DND-41 (cell line): ENCODE data around the gene ACBD4.

ENCODE experiments used
- ATAC-seq: fragments of 200-7000 bp; cut with Tn5 transposase; 3 replicates; pipeline ENCODE4 v1.9.1; 2021; ENCODE audit warnings: low read depth; ENCODE audit not compliant: insufficient read depth
- DNase-seq: peaks from one replicate; pipeline ENCODE4 v3.0.0-alpha.2; 2020
- H2AFZ ChIP-seq: 2 replicates; pipeline ENCODE4 v1.6.0; 2012; ENCODE audit warnings: low read depth, low read length
- H3K27ac ChIP-seq: 2 replicates; pipeline ENCODE4 v1.5.1; 2012; ENCODE audit warnings: low read length, inconsistent platforms
- H3K27me3 ChIP-seq: fragments of 200-600 bp; sonication (generic); 2 replicates; pipeline ENCODE4 v1.6.0; 2012; ENCODE audit warnings: low read length, mild to moderate bottlenecking, inconsistent platforms; ENCODE audit not compliant: insufficient read depth, poor library complexity
- H3K36me3 ChIP-seq: 2 replicates; pipeline ENCODE4 v1.5.1; 2012; ENCODE audit warnings: low read length, inconsistent platforms; ENCODE audit not compliant: insufficient read depth
- H3K4me1 ChIP-seq: 2 replicates; pipeline ENCODE4 v1.5.1; 2012; ENCODE audit warnings: mild to moderate bottlenecking, low read length; ENCODE audit not compliant: insufficient read depth
- H3K4me2 ChIP-seq: 2 replicates; pipeline ENCODE4 v1.6.0; 2012; ENCODE audit warnings: mild to moderate bottlenecking, moderate library complexity, low read length, inconsistent platforms; ENCODE audit not compliant: insufficient read depth
- H3K4me3 ChIP-seq, 2 experiments: fragments of 200-600 bp in 1 of 2; shearing (Covaris generic) in 1 of 2; 2 replicates each; pipeline ENCODE4 v1.5.1; 2012 to 2016; ENCODE audit warnings: inconsistent platforms in 2 of 2, low read length in 2 of 2, mild to moderate bottlenecking in 2 of 2, low read depth in 1 of 2, moderate library complexity in 1 of 2
- H3K79me2 ChIP-seq: 2 replicates; pipeline ENCODE4 v1.6.0; 2012; ENCODE audit warnings: low read length, inconsistent platforms; ENCODE audit not compliant: insufficient read depth
- H3K9ac ChIP-seq: 2 replicates; pipeline ENCODE4 v1.6.0; 2012; ENCODE audit warnings: low read depth, mild to moderate bottlenecking, inconsistent platforms, low read length, moderate library complexity
- H3K9me3 ChIP-seq: 2 replicates; pipeline ENCODE4 v1.5.1; 2012; ENCODE audit warnings: low read length, moderate library complexity, mild to moderate bottlenecking, inconsistent platforms; ENCODE audit not compliant: insufficient read depth, severe bottlenecking
- H4K20me1 ChIP-seq: 2 replicates; pipeline ENCODE4 v1.6.0; 2012; ENCODE audit warnings: low read length; ENCODE audit not compliant: insufficient read depth
- EZH2 ChIP-seq: IDR thresholded peaks from 3 replicates; pipeline ENCODE4 v1.6.1; 2012; ENCODE audit warnings: borderline replicate concordance, low read depth, mild to moderate bottlenecking, moderate library complexity, low read length, inconsistent platforms; ENCODE audit not compliant: severe bottlenecking
- TF ChIP-seq, protein P1 (sequence below): IDR thresholded peaks from 2 replicates; pipeline ENCODE4 v1.5.1; 2012; ENCODE audit warnings: borderline replicate concordance, low read length, moderate library complexity, mild to moderate bottlenecking; ENCODE audit not compliant: poor library complexity, severe bottlenecking; ENCODE audit errors: extremely low read depth

Gene ACBD4

DNA sequence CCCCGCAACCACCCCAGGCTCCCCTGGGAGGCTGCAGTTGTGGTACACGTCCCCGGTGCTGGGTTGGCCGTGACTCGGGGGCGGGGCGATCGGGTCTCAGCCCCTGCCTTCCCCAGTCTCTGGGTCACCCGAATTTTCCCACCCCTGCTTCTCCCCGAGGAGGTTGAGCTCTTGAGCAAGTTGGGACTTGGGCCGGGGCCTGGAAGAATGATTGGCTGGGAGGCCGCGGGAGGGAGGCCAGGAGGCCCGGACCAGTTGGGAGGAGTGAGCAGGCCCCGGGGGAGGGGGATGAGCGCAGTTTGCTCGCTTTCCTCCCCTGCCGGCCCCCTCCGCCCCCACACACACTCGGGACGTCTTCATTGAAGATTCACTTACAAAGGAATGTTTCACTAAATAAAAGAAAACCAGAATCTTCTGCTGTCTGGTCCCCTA lies 8.3 kb downstream of the ACBD4 start:
- Histone ChIP-seq H3K9me3 (no peaks in the 10 kb centered on the region), H3K27me3 (no peaks in the 10 kb centered on the region), H4K20me1 (peaks cover 3% of the 10 kb centered on the region; the same call in 1 of the 2 replicates), H3K79me2 (peaks cover 15% of the 10 kb centered on the region), H3K27ac (no peak overlapping the region), H3K36me3 (no peaks in the 10 kb centered on the region), H3K9ac (no peak overlapping the region), H2AFZ (no peak overlapping the region), H3K4me1 (peaks cover 14% of the 10 kb centered on the region), H3K4me3 (no peak overlapping the region), H3K4me2 (no peak overlapping the region)
- DNase-seq (no peak), ATAC-seq (no peak)
- no peak for TF ChIP-seq EZH2
- TF ChIP-seq, protein P1, sequence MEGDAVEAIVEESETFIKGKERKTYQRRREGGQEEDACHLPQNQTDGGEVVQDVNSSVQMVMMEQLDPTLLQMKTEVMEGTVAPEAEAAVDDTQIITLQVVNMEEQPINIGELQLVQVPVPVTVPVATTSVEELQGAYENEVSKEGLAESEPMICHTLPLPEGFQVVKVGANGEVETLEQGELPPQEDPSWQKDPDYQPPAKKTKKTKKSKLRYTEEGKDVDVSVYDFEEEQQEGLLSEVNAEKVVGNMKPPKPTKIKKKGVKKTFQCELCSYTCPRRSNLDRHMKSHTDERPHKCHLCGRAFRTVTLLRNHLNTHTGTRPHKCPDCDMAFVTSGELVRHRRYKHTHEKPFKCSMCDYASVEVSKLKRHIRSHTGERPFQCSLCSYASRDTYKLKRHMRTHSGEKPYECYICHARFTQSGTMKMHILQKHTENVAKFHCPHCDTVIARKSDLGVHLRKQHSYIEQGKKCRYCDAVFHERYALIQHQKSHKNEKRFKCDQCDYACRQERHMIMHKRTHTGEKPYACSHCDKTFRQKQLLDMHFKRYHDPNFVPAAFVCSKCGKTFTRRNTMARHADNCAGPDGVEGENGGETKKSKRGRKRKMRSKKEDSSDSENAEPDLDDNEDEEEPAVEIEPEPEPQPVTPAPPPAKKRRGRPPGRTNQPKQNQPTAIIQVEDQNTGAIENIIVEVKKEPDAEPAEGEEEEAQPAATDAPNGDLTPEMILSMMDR, result no peak

- H3K9ac ChIP-seq, result no peak overlapping the region
- H3K4me3 ChIP-seq, result no peak overlapping the region
- H3K27me3 ChIP-seq, result no peaks in the 10 kb centered on the region
- no peak overlapping the region for H2AFZ ChIP-seq
- H3K4me2 ChIP-seq, result no peak overlapping the region
- no peaks in the 10 kb centered on the region for H3K9me3 ChIP-seq
- no peak overlapping the region for H3K27ac ChIP-seq
- ATAC-seq (no peak), DNase-seq (no peak)
- H3K36me3 ChIP-seq, result no peaks in the 10 kb centered on the region; the same call in 1 of the 2 replicates
- H4K20me1 ChIP-seq, result peaks cover 6% of the 10 kb centered on the region; the same call in 1 of the 2 replicates
- TF ChIP-seq, protein P1, result no peak
- no peak for TF ChIP-seq EZH2
- H3K4me1 ChIP-seq, result peaks cover 20% of the 10 kb centered on the region
- H3K79me2 ChIP-seq, result peaks cover 22% of the 10 kb centered on the region
Observed at GRCh38 chr17:45144199-45145034, 8.9 kb downstream of the ACBD4 start.

DNA sequence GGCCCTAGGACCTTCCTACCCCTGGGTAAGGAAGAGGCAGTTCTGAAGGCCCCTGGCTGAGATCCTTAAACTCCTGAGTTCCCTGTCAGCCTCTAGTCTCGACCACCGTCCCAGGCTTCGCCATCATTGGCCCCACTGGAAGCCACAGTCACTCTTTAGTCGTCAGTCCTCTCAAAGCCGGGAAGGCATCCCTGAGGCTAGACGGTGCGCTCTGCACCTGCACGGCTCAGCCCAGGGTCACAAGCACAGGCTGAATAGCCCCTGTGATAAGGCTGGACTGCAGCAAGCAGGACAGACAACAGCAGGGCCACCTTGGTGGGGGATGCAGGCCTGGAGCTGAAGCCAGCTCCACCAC lies 9.5 kb downstream of the ACBD4 start:
- Histone ChIP-seq H3K9me3 (no peaks in the 10 kb centered on the region), H4K20me1 (peaks cover 12% of the 10 kb centered on the region; the same call in 1 of the 2 replicates), H3K27ac (no peak overlapping the region), H3K9ac (no peak overlapping the region), H3K4me1 (peaks cover 20% of the 10 kb centered on the region), H2AFZ (no peak overlapping the region), H3K4me2 (no peak overlapping the region), H3K27me3 (no peaks in the 10 kb centered on the region), H3K79me2 (peaks cover 27% of the 10 kb centered on the region), H3K36me3 (no peaks in the 10 kb centered on the region; the same call in 1 of the 2 replicates), H3K4me3 (no peak overlapping the region)
- no peak for ATAC-seq
- DNase-seq, result no peak
- TF ChIP-seq EZH2, result no peak
- TF ChIP-seq, protein P1, result no peak
